GM21576 (cell line): ENCODE results near the gene EPC1.

Experiments used
- ATAC-seq: cut with Tn5 transposase; IDR thresholded peaks from one replicate; pipeline ENCODE4 v1.9.1; 2021; ENCODE audit warnings: mild to moderate bottlenecking, moderate library complexity; ENCODE audit not compliant: unreplicated experiment

Gene EPC1

DNA sequence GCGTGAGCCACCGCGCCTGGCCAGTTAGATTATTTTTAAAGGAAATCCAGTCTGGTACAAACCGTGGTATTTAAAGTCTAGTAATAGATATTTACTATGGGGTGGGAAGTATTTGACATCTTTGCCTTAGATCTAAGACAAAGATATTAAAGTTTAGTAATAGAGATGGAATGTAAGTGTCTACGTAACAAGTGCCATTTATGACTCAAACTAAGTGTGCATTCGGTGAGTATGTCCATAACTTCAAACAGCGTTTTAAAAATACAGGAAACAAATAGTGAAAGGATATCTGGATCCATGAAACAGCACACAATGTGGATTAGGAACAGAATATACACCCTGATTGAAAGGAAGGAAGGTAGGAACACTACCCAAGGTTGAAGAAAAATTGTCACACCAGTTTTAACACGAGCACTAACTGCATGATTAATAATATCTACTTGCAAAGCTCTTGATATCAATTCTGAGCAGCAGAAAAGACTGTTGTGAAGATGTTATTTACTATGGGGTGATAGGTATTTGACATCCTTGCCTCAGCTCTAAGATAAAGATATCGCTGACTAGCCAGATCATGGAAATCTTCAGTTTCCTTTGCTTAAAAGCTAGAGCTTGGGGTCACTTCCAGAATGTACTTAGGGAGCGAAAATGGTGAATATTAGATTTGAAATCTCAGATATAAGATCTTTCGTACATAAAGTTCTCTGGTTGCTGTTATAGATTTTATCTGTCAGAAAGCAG lies 48.7 kb downstream of the EPC1 start:
- no peak for ATAC-seq

- no peak for ATAC-seq
These were observed 51.9 kb downstream of the EPC1 start for GRCh38 chr10:32295027-32295426.

DNA sequence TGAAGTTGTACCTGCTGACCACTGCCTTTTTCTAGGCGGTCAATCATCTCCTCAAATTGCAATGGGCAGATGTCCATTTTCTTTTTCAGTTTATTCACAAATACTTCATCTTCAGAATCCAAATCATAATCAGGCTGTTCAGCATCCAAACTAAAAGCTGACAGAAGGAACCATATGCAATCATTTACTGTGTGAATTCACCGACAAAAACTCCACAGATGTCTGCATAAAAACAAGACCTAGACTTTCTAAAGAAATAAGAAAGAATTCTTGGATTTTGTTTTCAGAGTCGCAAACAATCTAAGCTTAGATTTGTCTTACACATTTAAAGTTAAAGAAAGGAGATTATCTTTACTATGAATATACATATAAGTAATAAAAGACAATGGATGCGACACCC lies 53.4 kb downstream of the EPC1 start:
- no peak for ATAC-seq

DNA sequence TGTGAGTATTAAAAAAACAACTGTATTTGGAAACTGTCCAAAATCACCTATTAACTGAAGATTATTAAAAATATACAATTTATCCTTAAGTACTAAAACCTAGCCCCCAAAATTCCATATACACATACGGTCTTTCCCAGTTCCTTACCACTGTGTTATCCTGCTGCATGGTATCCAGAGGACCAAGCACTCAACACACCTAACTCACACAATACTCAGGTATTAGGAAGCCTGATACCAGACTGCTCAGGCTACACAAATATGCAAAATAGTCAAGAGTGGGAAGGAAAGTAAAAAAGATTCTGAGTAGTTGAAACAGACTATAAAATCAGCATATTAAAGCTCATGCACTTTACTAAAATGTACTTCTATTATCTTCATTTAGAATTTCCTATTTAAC lies 67.2 kb downstream of the EPC1 start:
- no peak for ATAC-seq

DNA sequence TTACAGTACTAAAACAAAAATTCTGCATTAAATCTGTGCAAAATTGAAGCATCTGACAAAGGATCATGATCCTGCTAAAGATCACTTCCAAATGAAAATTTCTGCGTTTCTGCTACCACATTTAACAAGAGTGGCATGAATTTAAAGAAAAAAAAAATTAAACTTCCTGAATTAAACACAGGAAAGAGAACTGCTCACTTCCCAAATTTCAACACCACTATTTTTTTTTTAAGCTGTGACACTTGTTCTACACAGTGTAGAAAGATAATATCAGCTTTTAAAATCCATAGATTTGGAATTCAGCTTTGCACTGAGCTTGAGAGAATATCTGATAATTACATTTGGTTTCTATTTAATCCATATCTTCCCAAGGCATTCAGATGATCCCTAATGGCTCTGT lies 73.6 kb downstream of the EPC1 start:
- ATAC-seq, result no peak

- ATAC-seq, result no peak
These were observed 75.3 kb downstream of the EPC1 start for GRCh38 chr10:32271617-32272016.

GRCh38 chr10:32269343-32270100 lies 77.4 kb downstream of the EPC1 start:
- no peak for ATAC-seq

- ATAC-seq, result no peak
These were observed 78.2 kb downstream of the EPC1 start for GRCh38 chr10:32268788-32269187.

GRCh38 chr10:32266979-32267378 lies 80.0 kb downstream of the EPC1 start:
- ATAC-seq, result no peak

DNA sequence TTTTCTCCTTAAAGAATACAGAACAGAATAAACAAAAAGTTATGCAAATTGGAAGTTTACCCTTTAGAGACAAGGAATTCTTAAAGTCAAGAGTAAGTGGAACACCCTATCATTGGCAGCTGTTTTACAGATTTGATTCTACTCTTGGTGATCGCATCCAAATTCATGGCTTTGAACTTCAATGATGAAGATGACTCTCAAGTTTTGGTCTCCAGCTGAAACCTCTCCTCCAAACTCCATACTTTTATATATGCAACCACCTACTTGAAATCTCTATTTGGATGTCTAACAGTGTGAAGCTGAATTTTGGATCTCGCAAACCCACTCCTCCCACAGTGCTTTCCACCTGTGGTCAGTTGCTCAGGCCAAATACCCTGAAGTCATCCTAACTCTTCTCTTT lies 80.4 kb downstream of the EPC1 start:
- no peak for ATAC-seq

DNA sequence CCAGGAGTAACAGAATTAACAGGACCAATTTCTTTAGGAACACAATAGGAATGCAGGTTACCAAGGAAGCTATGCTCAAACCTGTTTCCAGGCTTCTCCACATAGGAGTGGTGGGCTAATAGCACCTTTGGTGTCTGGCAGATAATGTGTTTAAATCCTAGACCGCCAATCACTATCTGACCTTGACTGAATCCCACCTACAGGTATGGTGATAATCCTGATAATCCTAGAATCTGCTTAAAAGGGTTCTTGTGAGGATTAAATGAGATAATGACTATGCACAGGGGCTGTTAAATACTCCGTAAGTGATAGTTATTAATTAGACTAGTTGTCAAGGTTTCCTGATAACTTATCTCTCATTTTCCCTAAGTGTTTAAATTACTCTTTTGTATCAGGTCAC lies 81.2 kb downstream of the EPC1 start:
- ATAC-seq, result no peak

- no peak for ATAC-seq
These were observed 83.7 kb downstream of the EPC1 start for GRCh38 chr10:32263300-32263699.

GRCh38 chr10:32259551-32259950 lies 87.4 kb downstream of the EPC1 start:
- ATAC-seq, result no peak

- ATAC-seq, result peak; percentile 51
These were observed 90.1 kb downstream of the EPC1 start for GRCh38 chr10:32256613-32257437.

GRCh38 chr10:32253821-32254220 lies 93.1 kb downstream of the EPC1 start:
- ATAC-seq, result no peak

DNA sequence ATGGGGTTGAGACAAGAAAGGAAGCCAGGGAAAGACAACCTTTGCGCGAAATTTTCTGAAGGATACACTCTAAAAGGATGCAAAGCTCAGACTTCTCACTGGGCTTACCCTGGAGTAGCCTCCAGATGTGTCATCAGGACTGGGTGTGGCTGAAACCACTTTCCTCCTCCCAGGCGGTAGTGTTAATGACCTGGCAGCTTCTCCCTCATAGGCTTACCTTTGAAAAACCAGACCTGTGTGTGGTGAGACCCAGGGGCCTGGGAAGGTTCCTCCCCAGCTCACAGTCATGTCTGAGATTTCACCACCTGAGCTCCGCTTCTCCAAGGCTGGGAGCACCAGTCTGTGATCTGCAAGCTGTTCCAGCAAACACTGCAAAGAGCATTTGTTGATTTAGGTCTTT lies 93.7 kb downstream of the EPC1 start:
- ATAC-seq, result no peak

GRCh38 chr10:32250489-32250888 lies 96.5 kb downstream of the EPC1 start:
- peak; percentile 70 for ATAC-seq

GRCh38 chr10:32246685-32247084 lies 100.3 kb downstream of the EPC1 start:
- ATAC-seq, result no peak

GRCh38 chr10:32245760-32246159 lies 101.2 kb downstream of the EPC1 start:
- no peak for ATAC-seq

DNA sequence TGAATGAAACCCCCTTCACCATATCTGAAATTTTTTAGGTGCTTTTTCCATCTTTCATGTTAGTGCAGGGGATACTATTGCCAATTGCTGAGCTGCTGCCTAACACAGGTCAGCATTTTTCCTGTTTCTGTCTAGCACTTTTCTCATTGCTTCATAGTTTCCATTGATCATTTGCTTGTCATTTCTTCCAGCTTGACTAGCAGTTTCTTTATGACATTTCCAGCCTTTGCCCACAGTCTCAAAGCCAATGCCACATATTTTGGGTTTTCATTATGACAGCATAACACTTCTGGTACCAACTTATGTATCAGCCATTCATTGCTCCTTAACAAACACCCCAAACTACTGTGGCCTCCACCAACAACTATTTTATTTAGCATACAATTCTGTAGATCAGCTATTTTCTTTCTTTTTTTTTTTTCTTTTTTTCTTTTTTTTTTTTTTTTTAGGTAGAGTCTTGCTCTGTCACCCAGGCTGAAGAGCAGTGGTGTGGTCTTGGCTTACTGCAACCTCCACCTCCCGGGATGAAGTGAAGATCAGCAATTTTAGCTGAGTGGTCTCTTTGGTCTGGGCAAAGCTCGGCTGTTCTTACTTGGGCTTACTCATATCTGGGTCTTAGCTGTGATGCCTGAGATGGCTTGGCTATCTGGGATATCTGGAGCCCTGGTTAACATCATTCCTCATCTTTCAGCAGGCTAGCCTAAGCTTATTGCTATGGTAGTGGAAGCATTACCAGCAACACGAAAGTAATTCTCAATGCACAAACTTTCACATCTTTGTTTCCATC lies 102.3 kb downstream of the EPC1 start:
- no peak for ATAC-seq

GRCh38 chr10:32244011-32244410 lies 102.9 kb downstream of the EPC1 start:
- no peak for ATAC-seq
